Measurements from ENCODE around the gene CD82. TPM values are rescaled to one million over a fixed set of nuclear protein-coding genes. Genes with fewer than 3 reads are reported as not detected.
"Not testable (repeated sequence)": the region's sequence is repeated elsewhere in the genome, so short reads cannot be mapped to it uniquely, and the experiment has no call there.

Gene CD82
- total RNA-seq, 1 donor from 2014 or later: 35.5 TPM

- no peak overlapping the region for H3K27ac ChIP-seq (ENCODE audit: low read depth, low read length)
- no peak overlapping the region for H3K4me3 ChIP-seq (ENCODE audit: low read length in 3 of 3)
- H3K27me3 ChIP-seq (ENCODE audit: control insufficient read depth in 3 of 3, insufficient read depth in 3 of 3, low read length in 3 of 3): peaks cover 0 to 6% (median 0%) of the 10 kb centered on the region in 3 donors
- peaks cover 3 to 8% (median 3%) of the 10 kb centered on the region in 3 donors for H3K4me1 ChIP-seq (ENCODE audit: control insufficient read depth in 3 of 3, insufficient read depth in 3 of 3, low read length in 3 of 3)
- H3K9ac ChIP-seq (ENCODE audit: low read depth in 1 of 3, low read length in 3 of 3): no peak overlapping the region
- H3K36me3 ChIP-seq (ENCODE audit: control insufficient read depth in 3 of 3, insufficient read depth in 3 of 3, low read length in 3 of 3): no peaks in the 10 kb centered on the region
- no peaks in the 10 kb centered on the region for H3K9me3 ChIP-seq (ENCODE audit: control insufficient read depth in 3 of 3, low read length in 3 of 3)
These were observed 31.3 kb upstream of the CD82 start for GRCh38 chr11:44533921-44534711.

GRCh38 chr11:44535191-44535980, 30.1 kb upstream of the CD82 start:
- Histone ChIP-seq H3K27me3 (ENCODE audit: control insufficient read depth in 3 of 3, insufficient read depth in 3 of 3, low read length in 3 of 3) (peaks cover 0 to 3% (median 0%) of the 10 kb centered on the region in 3 donors), H3K9ac (ENCODE audit: low read depth in 1 of 3, low read length in 3 of 3) (no peak overlapping the region), H3K36me3 (ENCODE audit: control insufficient read depth in 3 of 3, insufficient read depth in 3 of 3, low read length in 3 of 3) (no peaks in the 10 kb centered on the region)

GRCh38 chr11:44536788-44537516, 28.5 kb upstream of the CD82 start:
- Histone ChIP-seq H3K27me3 (ENCODE audit: control insufficient read depth in 3 of 3, insufficient read depth in 3 of 3, low read length in 3 of 3) (peaks cover 0 to 2% (median 0%) of the 10 kb centered on the region in 3 donors), H3K36me3 (ENCODE audit: control insufficient read depth in 3 of 3, insufficient read depth in 3 of 3, low read length in 3 of 3) (no peaks in the 10 kb centered on the region), H3K9ac (ENCODE audit: low read depth in 1 of 3, low read length in 3 of 3) (no peak overlapping the region), H3K9me3 (ENCODE audit: control insufficient read depth in 3 of 3, low read length in 3 of 3) (no peaks in the 10 kb centered on the region), H3K27ac (ENCODE audit: low read depth, low read length) (no peak overlapping the region), H3K4me1 (ENCODE audit: control insufficient read depth in 3 of 3, insufficient read depth in 3 of 3, low read length in 3 of 3) (peaks cover 3 to 6% (median 3%) of the 10 kb centered on the region in 3 donors), H3K4me3 (ENCODE audit: low read length in 3 of 3) (no peak overlapping the region)

More at GRCh38 chr11:44535191-44535980, 30.1 kb upstream of the CD82 start:
- Histone ChIP-seq H3K4me3 (ENCODE audit: low read length in 3 of 3) (no peak overlapping the region), H3K27ac (ENCODE audit: low read depth, low read length) (no peak overlapping the region), H3K9me3 (ENCODE audit: control insufficient read depth in 3 of 3, low read length in 3 of 3) (no peaks in the 10 kb centered on the region), H3K4me1 (ENCODE audit: control insufficient read depth in 3 of 3, insufficient read depth in 3 of 3, low read length in 3 of 3) (peaks cover 3 to 8% (median 3%) of the 10 kb centered on the region in 3 donors)

DNA sequence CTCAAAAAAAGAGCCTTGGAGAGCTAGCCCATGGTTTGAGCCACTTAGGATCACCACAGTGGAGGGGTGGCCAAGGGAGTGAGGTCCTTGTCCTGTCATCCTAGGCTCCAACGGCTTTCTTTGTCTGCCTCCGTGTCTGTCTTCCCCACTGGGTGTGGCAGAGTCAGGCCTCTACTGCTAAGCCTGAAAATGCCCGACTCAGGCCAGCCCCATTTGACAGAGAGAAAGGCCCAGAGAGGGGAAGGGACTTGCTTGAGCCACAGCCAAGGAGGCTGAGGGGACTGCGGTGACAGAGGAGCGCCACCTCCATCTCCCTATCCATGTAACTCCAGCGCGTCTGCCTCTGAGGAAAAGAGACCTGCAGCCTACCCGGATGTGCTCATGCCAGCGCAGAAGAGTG, 27.8 kb upstream of the CD82 start:
- no peaks in the 10 kb centered on the region for H3K36me3 ChIP-seq (ENCODE audit: control insufficient read depth in 3 of 3, insufficient read depth in 3 of 3, low read length in 3 of 3)
- no peak overlapping the region for H3K4me3 ChIP-seq (ENCODE audit: low read length in 3 of 3)
- peaks cover 0 to 3% (median 2%) of the 10 kb centered on the region in 3 donors for H3K27me3 ChIP-seq (ENCODE audit: control insufficient read depth in 3 of 3, insufficient read depth in 3 of 3, low read length in 3 of 3)
- no peak overlapping the region for H3K27ac ChIP-seq (ENCODE audit: low read depth, low read length)
- no peaks in the 10 kb centered on the region for H3K9me3 ChIP-seq (ENCODE audit: control insufficient read depth in 3 of 3, low read length in 3 of 3)
- no peak overlapping the region for H3K9ac ChIP-seq (ENCODE audit: low read depth in 1 of 3, low read length in 3 of 3)
- peaks cover 3 to 6% (median 3%) of the 10 kb centered on the region in 3 donors for H3K4me1 ChIP-seq (ENCODE audit: control insufficient read depth in 3 of 3, insufficient read depth in 3 of 3, low read length in 3 of 3)

DNA sequence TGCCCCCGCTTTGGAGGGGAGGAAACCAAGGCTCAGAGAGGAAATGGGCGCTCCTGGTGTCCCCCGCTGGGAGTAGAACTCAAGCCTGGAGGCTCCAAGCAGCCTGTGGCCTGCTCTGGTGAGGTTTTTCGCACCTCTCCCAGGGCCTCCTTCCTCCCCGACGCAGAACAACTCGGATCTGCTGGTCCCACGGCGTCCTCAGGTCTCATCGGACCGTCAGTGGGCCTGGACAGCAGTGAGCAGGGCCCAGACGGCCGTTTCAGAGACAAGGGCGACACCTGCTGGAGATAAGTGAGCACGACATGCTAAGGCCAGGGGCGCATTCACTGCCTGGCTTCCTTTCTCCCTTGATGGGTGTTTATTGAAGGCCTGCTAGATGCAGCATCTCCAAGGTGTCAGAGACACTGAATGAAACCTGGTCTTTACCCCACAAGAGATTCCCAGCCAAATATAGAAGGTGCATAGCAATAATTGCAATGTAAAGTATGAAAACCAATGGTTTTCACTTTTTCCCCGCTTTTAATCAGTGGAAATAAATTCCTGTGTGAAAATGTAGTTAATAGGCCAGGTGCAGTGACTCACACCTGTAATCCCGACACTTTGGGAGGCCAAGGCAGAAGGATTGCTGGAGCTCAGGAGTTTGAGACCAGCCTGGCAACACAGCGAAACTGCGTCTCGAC, 26.9 kb upstream of the CD82 start:
- Histone ChIP-seq H3K27ac (ENCODE audit: low read depth, low read length) (no peak overlapping the region), H3K4me1 (ENCODE audit: control insufficient read depth in 3 of 3, insufficient read depth in 3 of 3, low read length in 3 of 3) (peaks cover 3 to 6% (median 3%) of the 10 kb centered on the region in 3 donors), H3K4me3 (ENCODE audit: low read length in 3 of 3) (peak overlapping the region in 1 of 3 donors; percentile 29), H3K9ac (ENCODE audit: low read depth in 1 of 3, low read length in 3 of 3) (peak overlapping the region in 1 of 3 donors; percentile 54), H3K9me3 (ENCODE audit: control insufficient read depth in 3 of 3, low read length in 3 of 3) (no peaks in the 10 kb centered on the region), H3K36me3 (ENCODE audit: control insufficient read depth in 3 of 3, insufficient read depth in 3 of 3, low read length in 3 of 3) (no peaks in the 10 kb centered on the region), H3K27me3 (ENCODE audit: control insufficient read depth in 3 of 3, insufficient read depth in 3 of 3, low read length in 3 of 3) (peaks cover 0 to 3% (median 2%) of the 10 kb centered on the region in 3 donors)

GRCh38 chr11:44539971-44540370, 25.5 kb upstream of the CD82 start:
- Histone ChIP-seq H3K36me3 (ENCODE audit: control insufficient read depth in 3 of 3, insufficient read depth in 3 of 3, low read length in 3 of 3) (no peaks in the 10 kb centered on the region), H3K9me3 (ENCODE audit: control insufficient read depth in 3 of 3, low read length in 3 of 3) (no peaks in the 10 kb centered on the region), H3K4me1 (ENCODE audit: control insufficient read depth in 3 of 3, insufficient read depth in 3 of 3, low read length in 3 of 3) (peaks cover 3 to 6% (median 3%) of the 10 kb centered on the region in 3 donors), H3K27me3 (ENCODE audit: control insufficient read depth in 3 of 3, insufficient read depth in 3 of 3, low read length in 3 of 3) (peaks cover 0 to 3% (median 2%) of the 10 kb centered on the region in 3 donors), H3K9ac (ENCODE audit: low read depth in 1 of 3, low read length in 3 of 3) (no peak overlapping the region), H3K27ac (ENCODE audit: low read depth, low read length) (no peak overlapping the region), H3K4me3 (ENCODE audit: low read length in 3 of 3) (no peak overlapping the region)

GRCh38 chr11:44540667-44541066, 24.8 kb upstream of the CD82 start:
- no peak overlapping the region for H3K4me3 ChIP-seq (ENCODE audit: low read length in 3 of 3)
- H3K9ac ChIP-seq (ENCODE audit: low read depth in 1 of 3, low read length in 3 of 3): no peak overlapping the region
- H3K36me3 ChIP-seq (ENCODE audit: control insufficient read depth in 3 of 3, insufficient read depth in 3 of 3, low read length in 3 of 3): no peaks in the 10 kb centered on the region
- no peaks in the 10 kb centered on the region for H3K9me3 ChIP-seq (ENCODE audit: control insufficient read depth in 3 of 3, low read length in 3 of 3)
- peaks cover 0 to 3% (median 0%) of the 10 kb centered on the region in 3 donors for H3K27me3 ChIP-seq (ENCODE audit: control insufficient read depth in 3 of 3, insufficient read depth in 3 of 3, low read length in 3 of 3)
- H3K27ac ChIP-seq (ENCODE audit: low read depth, low read length): no peak overlapping the region
- peaks cover 3 to 6% (median 3%) of the 10 kb centered on the region in 3 donors for H3K4me1 ChIP-seq (ENCODE audit: control insufficient read depth in 3 of 3, insufficient read depth in 3 of 3, low read length in 3 of 3)

DNA sequence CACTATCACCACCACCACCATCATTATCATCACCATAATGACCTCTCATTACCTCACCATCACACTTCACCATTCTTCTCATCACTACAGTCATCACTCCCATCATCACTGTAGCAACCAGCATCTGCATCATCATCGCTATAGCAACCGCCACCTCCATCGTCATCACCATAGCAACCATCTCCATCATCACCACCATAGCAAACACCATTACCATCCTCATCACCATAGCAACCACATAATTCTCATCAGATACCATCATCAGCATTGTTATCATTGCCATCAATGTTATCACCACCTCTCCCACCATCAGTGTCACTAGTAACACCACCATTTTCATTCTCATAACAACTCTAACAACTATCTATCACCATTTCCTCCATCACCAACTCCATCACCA, 23.1 kb upstream of the CD82 start:
- Histone ChIP-seq H3K27me3 (ENCODE audit: control insufficient read depth in 3 of 3, insufficient read depth in 3 of 3, low read length in 3 of 3) (peaks cover 0 to 3% (median 0%) of the 10 kb centered on the region in 3 donors), H3K9ac (ENCODE audit: low read depth in 1 of 3, low read length in 3 of 3) (no peak overlapping the region), H3K27ac (ENCODE audit: low read depth, low read length) (no peak overlapping the region), H3K9me3 (ENCODE audit: control insufficient read depth in 3 of 3, low read length in 3 of 3) (no peaks in the 10 kb centered on the region), H3K4me3 (ENCODE audit: low read length in 3 of 3) (no peak overlapping the region), H3K36me3 (ENCODE audit: control insufficient read depth in 3 of 3, insufficient read depth in 3 of 3, low read length in 3 of 3) (no peaks in the 10 kb centered on the region), H3K4me1 (ENCODE audit: control insufficient read depth in 3 of 3, insufficient read depth in 3 of 3, low read length in 3 of 3) (peaks cover 3 to 6% (median 3%) of the 10 kb centered on the region in 3 donors)

GRCh38 chr11:44546984-44547383, 18.5 kb upstream of the CD82 start:
- H3K27me3 ChIP-seq (ENCODE audit: control insufficient read depth in 3 of 3, insufficient read depth in 3 of 3, low read length in 3 of 3); H3K9ac ChIP-seq (ENCODE audit: low read depth in 1 of 3, low read length in 3 of 3); H3K9me3 ChIP-seq (ENCODE audit: control insufficient read depth in 3 of 3, low read length in 3 of 3); H3K27ac ChIP-seq (ENCODE audit: low read depth, low read length); H3K4me3 ChIP-seq (ENCODE audit: low read length in 3 of 3); H3K4me1 ChIP-seq (ENCODE audit: control insufficient read depth in 3 of 3, insufficient read depth in 3 of 3, low read length in 3 of 3); H3K36me3 ChIP-seq (ENCODE audit: control insufficient read depth in 3 of 3, insufficient read depth in 3 of 3, low read length in 3 of 3): not testable (repeated sequence)
